ENCODE measurements around the gene PCDH11X.
"Not testable (repeated sequence)": the region's sequence is repeated elsewhere in the genome, so short reads cannot be mapped to it uniquely, and the experiment has no call there.

DNA sequence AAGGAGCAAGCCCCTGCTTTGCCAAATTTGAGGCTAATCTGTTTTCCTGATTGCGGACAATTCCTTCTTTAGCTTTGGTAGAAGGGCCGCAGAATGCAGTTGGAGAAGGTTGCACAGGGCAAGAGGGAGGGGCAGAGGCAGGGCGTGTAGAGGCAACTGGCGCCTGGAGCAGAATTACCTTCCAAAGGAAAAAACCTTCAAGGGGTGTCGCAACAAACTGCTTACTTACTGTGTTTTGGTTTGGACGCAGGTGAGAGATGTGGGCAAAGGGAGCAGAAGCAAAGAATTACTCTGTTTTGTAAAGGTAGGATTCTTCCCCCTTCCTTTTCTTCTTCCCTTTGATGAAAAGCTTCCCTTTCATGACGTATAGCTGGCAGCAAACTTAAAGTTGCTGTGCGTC lies 3.6 kb downstream of the PCDH11X start:
- not testable (repeated sequence) for TF ChIP-seq CTCF, POLR2A, POLR2AphosphoS5, EP300 (IDR thresholded peaks at IDR 0.05)

Data from upper lobe of left lung (tissue), 4 donors.